DOHH2 (cell line): ENCODE data around the gene TENT5A.

ENCODE experiments used
- CTCF ChIP-seq: fragments of 200-600 bp; sonication (generic); IDR thresholded peaks from one replicate; pipeline ENCODE4 v1.5.1; 2014; ENCODE audit warnings: antibody characterized with exemption, mild to moderate bottlenecking, low read depth, low read length; ENCODE audit not compliant: poor library complexity, severe bottlenecking
- EZH2phosphoT487 ChIP-seq: fragments of 200-600 bp; sonication (generic); IDR thresholded peaks from 2 replicates; pipeline ENCODE4 v1.6.1; 2017; ENCODE audit warnings: borderline replicate concordance, mild to moderate bottlenecking, antibody characterized with exemption, low read length, moderate library complexity, mixed read lengths

DNA sequence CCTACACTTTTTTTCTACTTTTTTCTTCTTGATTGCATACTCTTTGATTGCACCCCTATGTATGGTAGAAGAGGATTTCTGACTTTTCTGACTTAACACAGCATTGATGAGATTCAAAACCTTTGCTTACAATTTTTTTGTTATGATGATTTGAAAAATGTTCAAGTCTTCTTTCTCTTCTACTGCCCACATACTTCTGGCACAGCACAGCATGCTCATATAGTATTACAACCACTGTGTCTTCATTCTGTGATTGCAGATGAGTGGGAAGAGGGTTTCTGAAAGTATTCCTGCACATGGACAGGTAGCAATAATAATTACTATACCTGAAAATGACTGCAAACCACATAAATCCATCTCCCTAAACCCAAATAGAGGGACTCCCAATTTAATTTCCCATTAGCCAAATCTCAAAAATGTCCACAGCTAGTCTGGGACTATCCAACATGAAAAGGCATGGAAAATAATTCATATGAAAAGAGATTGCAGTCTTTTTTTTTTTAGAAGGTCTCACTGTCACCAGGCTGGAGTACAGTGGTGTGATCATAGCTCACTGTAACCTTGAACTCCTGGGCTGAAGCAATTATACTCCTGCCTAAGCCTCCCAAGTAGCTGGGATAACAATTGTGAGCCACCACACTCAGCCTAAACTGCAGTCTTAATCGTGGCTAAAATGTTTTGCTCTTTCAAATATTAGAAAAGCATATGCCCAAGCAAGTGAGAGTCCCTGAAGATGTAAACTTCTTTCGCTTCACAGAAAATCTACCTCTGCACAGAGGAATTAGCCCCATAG, 15.9 kb upstream of the TENT5A start:
- no peak for TF ChIP-seq CTCF
- TF ChIP-seq EZH2phosphoT487 = no peak
